Endothelial cell of umbilical vein (primary cell): Measurements from ENCODE around the gene OR1S2.

Experiments
- CTCF ChIP-seq, 2 donors: IDR thresholded peaks; 1 replicate in 1 of 2; 2 replicates in 1 of 2; pipeline ENCODE4 v1.5.1; 2011; ENCODE audit warnings: low read length in 2 of 2, mild to moderate bottlenecking in 2 of 2, moderate library complexity in 2 of 2, control low read depth in 1 of 2, inconsistent platforms in 1 of 2, low read depth in 1 of 2; ENCODE audit not compliant: insufficient read depth in 1 of 2; ENCODE audit errors: extremely low read depth in 1 of 2
- EZH2 ChIP-seq: IDR thresholded peaks from 2 replicates; pipeline ENCODE4 v1.6.1; 2012; ENCODE audit warnings: borderline replicate concordance, low read depth, mild to moderate bottlenecking, moderate library complexity, low read length, inconsistent platforms; ENCODE audit not compliant: severe bottlenecking
- GATA2 ChIP-seq: IDR thresholded peaks from 2 replicates; pipeline ENCODE4 v1.7.0; 2011; ENCODE audit warnings: low read depth, mild to moderate bottlenecking, moderate library complexity, mixed read lengths, low read length; ENCODE audit not compliant: insufficient read length, insufficient read depth
- JUN ChIP-seq: IDR thresholded peaks from 2 replicates; pipeline ENCODE4 v1.6.1; 2011; ENCODE audit warnings: borderline replicate concordance, low read depth; ENCODE audit not compliant: insufficient read length, insufficient read depth
- POLR2A ChIP-seq: IDR thresholded peaks from 2 replicates; pipeline ENCODE4 v1.6.1; 2012; ENCODE audit warnings: low read depth, mild to moderate bottlenecking, control low read depth, low read length
- POLR2AphosphoS5 ChIP-seq: IDR thresholded peaks from 2 replicates; pipeline ENCODE4 v1.6.1; 2012; ENCODE audit warnings: low read depth, mild to moderate bottlenecking, control low read depth, low read length, moderate library complexity; ENCODE audit not compliant: insufficient read depth

DNA sequence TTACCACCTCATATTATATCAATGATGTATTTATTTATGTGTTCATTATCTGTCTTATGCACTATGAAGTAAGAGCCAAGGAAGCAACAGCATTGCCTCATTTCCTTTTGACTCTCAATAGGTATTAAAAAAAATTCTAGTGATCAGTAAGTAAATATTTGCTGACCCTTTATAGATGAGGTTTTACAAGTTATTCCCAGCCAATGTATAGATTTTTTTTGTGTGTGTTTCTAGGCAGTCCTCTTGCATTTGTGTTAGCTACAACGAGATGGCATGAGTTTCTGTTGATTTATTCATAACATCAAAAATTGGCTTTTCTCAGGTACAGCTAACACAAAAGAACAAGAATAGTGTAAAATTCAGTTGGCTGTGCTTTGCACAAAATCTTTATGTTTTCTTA, 4.7 kb downstream of the OR1S2 start:
- no peak for TF ChIP-seq CTCF (IDR thresholded peaks at IDR 0.05; ENCODE audit: extremely low read depth in 1 of 2, insufficient read depth in 1 of 2, low read depth in 1 of 2, low read length in 2 of 2)
- TF ChIP-seq POLR2A: no peak
- TF ChIP-seq GATA2: no peak
- no peak for TF ChIP-seq POLR2AphosphoS5
- TF ChIP-seq EZH2: no peak
- no peak for TF ChIP-seq JUN
